Fibroblast of pulmonary artery (primary cell): Measurements from ENCODE around the gene CHST2.

Source experiments
- DNase-seq: peaks from one replicate; pipeline ENCODE4 v3.0.0-alpha.2; 2010; ENCODE audit warnings: low read depth
- H3K4me3 ChIP-seq: replicated peaks from 2 replicates; pipeline ENCODE4 v1.5.1; 2011; ENCODE audit warnings: low read depth, mild to moderate bottlenecking, control low read depth, low read length, moderate library complexity
- TF ChIP-seq, protein P1 (sequence below): IDR thresholded peaks from 2 replicates; pipeline ENCODE4 v1.5.1; 2011; ENCODE audit warnings: mild to moderate bottlenecking, control low read depth, low read length, inconsistent platforms; ENCODE audit errors: missing control alignments

CHST2 gene

DNA sequence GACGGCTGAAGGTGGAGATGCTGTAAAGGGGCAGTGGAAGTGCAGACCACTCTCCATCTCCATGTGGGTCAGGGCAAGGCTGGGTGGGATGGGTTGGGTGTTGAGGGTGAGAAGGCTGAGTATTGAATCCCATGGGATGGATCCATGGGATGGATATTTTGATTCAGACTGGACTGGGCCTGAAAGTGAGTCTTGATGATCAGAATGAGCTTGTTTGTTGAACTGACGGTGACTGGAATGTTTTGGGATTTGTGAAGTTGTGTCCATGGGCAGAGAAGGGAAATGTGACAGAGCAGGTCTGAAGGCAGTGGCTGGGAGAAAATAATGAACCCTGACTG is 49.3 kb downstream of the CHST2 start:
- H3K4me3 ChIP-seq: no peak overlapping the region
- DNase-seq: no peak
- TF ChIP-seq, protein P1, sequence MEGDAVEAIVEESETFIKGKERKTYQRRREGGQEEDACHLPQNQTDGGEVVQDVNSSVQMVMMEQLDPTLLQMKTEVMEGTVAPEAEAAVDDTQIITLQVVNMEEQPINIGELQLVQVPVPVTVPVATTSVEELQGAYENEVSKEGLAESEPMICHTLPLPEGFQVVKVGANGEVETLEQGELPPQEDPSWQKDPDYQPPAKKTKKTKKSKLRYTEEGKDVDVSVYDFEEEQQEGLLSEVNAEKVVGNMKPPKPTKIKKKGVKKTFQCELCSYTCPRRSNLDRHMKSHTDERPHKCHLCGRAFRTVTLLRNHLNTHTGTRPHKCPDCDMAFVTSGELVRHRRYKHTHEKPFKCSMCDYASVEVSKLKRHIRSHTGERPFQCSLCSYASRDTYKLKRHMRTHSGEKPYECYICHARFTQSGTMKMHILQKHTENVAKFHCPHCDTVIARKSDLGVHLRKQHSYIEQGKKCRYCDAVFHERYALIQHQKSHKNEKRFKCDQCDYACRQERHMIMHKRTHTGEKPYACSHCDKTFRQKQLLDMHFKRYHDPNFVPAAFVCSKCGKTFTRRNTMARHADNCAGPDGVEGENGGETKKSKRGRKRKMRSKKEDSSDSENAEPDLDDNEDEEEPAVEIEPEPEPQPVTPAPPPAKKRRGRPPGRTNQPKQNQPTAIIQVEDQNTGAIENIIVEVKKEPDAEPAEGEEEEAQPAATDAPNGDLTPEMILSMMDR: no peak

DNA sequence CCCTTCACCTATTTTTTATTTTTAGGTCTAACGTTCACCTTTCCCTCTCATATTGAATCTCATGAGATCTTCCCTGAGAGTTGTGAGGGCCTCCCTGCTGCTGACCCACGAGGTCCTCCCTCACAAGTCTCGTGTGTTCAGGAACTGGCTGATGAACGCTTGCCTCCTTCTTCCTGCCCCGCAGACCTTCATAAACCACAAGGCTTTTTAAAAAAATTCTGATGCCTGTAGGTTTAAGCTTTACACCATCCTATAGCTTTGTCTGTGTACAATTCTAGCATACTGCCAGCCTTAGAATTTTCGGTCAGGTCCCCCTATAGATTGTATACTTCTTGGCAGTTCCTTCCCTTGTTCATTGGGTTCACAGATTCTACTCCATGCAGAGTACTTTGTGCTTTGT is 50.5 kb downstream of the CHST2 start:
- DNase-seq: no peak
- H3K4me3 ChIP-seq: no peak overlapping the region
- TF ChIP-seq, protein P1: no peak

DNA sequence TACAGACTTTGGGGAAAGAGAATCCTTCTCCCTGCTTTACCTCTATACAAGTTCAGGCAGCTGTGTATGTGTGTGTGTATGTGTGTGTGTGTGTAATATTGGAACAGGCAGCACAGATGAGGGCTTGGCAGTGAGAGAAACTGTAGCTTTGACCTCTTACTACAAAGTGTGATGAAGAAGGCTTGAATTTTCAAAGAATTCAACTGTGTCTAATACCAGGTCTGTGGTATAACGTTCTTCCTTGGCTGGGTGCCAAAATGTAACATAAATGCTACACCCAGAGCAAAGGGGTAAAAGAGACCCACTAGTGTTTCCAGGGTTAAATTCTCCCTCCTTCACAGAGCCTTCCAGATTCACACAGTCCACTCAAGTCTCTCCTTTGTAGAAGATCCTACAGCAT is 51.1 kb downstream of the CHST2 start:
- TF ChIP-seq, protein P1: no peak
- peak; percentile 44 for DNase-seq
- no peak overlapping the region for H3K4me3 ChIP-seq

DNA sequence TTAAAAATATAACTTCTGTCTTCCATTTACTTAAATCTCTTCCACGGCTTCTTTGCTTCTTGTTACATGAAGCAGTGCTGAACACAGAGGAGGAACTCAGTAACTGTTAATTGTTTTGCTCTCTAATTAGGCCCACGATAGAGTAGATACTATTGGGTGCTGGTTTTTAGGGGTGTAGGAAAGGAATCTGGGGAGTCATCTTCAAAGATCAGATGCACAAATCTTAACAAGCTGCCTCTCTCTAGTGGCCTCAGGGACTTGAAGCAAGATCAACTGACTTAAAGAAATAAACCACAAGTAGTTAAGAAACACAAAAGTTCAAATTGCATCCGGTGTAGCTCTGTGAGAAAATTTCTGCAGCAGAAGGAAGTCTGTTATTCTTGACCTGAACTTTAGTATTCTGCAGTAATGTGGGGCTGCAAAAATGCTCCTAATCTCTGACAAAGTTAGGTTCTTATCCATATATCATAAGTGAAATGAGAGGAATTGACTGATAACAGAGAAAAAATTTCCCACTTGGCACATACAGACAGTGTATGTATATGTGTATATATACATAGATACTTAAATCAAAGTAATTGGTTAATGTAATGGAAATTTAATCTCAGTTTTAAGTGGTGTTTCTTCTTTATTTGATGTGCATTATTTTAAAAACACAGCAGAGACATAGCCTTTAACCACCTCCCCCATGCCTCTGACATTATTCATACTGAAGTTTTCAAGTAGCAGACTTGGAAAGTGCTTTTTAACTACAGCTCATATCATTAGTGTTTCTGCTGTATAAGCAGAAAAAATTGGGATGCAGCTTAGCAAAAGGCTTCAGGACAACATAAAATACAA is 51.8 kb downstream of the CHST2 start:
- H3K4me3 ChIP-seq: no peak overlapping the region
- TF ChIP-seq, protein P1: no peak
- peak; percentile 72 for DNase-seq

DNA sequence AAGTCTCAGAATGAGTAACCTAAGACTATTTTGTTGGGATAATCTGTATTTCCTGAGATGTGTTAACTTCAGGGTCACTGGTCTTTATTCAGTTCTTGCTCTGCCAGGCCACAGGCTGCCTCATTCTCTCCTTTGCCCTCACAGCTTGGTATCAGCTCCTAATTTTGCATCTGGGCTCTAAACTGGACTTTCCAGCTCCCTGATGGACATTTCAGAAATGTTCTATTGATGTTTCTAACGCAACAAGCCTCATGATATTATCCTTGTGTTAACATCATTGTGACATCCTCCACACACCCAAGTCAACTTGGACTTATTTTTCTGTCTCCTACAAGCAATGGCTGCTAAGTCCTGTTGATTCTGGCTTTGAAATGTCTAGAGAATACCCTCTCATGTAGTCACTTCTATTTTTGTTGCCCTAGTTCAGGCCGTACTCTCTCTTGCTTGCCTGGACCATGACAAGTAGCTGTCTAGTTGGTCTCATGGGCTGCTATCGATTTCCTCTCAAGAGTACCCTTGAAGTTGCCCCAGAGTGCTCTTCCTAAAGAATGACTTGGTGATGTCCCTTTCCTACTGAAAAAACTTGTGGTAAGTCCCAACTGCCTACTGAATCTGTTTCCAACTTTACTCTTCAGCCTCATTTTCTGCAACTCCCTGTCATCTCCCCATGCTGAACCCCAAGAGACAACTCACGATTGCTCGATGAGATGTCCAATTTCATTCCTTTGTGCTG is 52.7 kb downstream of the CHST2 start:
- TF ChIP-seq, protein P1: no peak
- no peak for DNase-seq
- H3K4me3 ChIP-seq: no peak overlapping the region

DNA sequence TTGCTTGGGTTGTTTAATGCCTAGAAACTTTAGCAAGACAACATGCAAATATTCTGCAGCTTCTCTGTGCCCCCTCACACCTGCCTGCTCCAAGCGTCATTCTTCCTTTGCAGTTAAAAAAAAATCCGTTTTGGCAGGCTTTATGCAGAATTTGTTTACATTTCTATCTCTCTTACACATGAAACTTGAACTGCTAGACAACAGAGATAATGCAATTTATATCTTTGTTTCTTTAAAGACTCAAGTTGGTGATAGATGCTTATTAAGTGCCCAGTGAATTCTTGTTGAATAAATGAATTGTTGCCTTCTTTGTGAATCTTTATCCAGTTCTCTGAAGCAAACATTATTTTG is 53.2 kb downstream of the CHST2 start:
- TF ChIP-seq, protein P1: no peak
- no peak for DNase-seq
- H3K4me3 ChIP-seq: no peak overlapping the region
